ENCODE data around the gene TMEM221. TPM values are rescaled to one million over a fixed set of nuclear protein-coding genes. Genes with fewer than 3 reads are reported as not detected.

Gene TMEM221
- total and polyA plus RNA-seq, 9 of the 15 experiments (the other 6 are each of a cell fraction or from before 2014, with no cell fraction given): 0.06 to 0.35 TPM; not detected in 7

DNA sequence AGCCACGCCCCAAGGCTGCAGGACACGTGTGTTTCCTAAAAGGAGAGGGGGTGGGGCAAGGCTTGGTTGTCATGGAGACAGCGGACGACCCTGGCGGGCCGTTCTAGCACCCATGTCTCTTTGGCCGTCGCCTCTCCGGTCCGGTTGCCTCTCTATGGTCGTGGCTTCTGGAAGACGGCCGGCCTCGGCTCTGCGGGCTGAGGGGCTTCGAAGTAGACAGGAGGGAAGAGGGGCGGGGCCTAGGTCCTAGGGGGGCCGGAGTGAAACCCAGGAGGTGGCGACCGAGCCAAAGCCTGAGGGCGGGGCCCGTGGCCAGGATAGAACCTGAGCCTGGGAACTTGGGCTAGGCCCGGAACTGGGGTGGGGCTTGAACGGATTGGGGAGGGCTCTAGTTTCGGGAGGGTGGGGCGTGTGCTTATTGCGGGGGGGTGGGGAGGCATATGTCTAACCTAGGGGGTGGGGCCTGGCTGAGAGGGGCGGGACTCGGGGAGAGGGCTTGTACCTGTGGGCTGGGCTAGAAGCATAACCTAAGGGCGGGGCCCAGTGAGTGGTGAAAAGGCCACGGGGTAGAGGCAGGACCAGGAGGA is 21.1 kb upstream of the TMEM221 start (continued):
- TF ChIP-seq, protein P1, sequence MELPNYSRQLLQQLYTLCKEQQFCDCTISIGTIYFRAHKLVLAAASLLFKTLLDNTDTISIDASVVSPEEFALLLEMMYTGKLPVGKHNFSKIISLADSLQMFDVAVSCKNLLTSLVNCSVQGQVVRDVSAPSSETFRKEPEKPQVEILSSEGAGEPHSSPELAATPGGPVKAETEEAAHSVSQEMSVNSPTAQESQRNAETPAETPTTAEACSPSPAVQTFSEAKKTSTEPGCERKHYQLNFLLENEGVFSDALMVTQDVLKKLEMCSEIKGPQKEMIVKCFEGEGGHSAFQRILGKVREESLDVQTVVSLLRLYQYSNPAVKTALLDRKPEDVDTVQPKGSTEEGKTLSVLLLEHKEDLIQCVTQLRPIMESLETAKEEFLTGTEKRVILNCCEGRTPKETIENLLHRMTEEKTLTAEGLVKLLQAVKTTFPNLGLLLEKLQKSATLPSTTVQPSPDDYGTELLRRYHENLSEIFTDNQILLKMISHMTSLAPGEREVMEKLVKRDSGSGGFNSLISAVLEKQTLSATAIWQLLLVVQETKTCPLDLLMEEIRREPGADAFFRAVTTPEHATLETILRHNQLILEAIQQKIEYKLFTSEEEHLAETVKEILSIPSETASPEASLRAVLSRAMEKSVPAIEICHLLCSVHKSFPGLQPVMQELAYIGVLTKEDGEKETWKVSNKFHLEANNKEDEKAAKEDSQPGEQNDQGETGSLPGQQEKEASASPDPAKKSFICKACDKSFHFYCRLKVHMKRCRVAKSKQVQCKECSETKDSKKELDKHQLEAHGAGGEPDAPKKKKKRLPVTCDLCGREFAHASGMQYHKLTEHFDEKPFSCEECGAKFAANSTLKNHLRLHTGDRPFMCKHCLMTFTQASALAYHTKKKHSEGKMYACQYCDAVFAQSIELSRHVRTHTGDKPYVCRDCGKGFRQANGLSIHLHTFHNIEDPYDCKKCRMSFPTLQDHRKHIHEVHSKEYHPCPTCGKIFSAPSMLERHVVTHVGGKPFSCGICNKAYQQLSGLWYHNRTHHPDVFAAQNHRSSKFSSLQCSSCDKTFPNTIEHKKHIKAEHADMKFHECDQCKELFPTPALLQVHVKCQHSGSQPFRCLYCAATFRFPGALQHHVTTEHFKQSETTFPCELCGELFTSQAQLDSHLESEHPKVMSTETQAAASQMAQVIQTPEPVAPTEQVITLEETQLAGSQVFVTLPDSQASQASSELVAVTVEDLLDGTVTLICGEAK (IDR thresholded peaks at IDR 0.05): peak; percentile 36; the same call in 1 of the 2 replicates
- TF ChIP-seq, protein P1 (CRISPR knock-in tag; IDR thresholded peaks at IDR 0.05): no peak
- TF ChIP-seq DMBX1 (CRISPR knock-in tag; IDR thresholded peaks at IDR 0.05; ENCODE audit: borderline replicate concordance) (no peak), BHLHE40 (IDR thresholded peaks at IDR 0.05; ENCODE audit: low read length) (peak; percentile 85), RBM34 (IDR thresholded peaks at IDR 0.05; ENCODE audit: borderline replicate concordance, insufficient read depth, low read length) (no peak), NEUROD1 (IDR thresholded peaks at IDR 0.05; ENCODE audit: borderline replicate concordance, low read depth, low read length, partially characterized antibody) (peak; percentile 12), GABPB1 (CRISPR knock-in tag; IDR thresholded peaks at IDR 0.05) (0 out of 2 replicates have a peak, but pooled peaks have one; percentile 18)
- TF ChIP-seq, protein P2, sequence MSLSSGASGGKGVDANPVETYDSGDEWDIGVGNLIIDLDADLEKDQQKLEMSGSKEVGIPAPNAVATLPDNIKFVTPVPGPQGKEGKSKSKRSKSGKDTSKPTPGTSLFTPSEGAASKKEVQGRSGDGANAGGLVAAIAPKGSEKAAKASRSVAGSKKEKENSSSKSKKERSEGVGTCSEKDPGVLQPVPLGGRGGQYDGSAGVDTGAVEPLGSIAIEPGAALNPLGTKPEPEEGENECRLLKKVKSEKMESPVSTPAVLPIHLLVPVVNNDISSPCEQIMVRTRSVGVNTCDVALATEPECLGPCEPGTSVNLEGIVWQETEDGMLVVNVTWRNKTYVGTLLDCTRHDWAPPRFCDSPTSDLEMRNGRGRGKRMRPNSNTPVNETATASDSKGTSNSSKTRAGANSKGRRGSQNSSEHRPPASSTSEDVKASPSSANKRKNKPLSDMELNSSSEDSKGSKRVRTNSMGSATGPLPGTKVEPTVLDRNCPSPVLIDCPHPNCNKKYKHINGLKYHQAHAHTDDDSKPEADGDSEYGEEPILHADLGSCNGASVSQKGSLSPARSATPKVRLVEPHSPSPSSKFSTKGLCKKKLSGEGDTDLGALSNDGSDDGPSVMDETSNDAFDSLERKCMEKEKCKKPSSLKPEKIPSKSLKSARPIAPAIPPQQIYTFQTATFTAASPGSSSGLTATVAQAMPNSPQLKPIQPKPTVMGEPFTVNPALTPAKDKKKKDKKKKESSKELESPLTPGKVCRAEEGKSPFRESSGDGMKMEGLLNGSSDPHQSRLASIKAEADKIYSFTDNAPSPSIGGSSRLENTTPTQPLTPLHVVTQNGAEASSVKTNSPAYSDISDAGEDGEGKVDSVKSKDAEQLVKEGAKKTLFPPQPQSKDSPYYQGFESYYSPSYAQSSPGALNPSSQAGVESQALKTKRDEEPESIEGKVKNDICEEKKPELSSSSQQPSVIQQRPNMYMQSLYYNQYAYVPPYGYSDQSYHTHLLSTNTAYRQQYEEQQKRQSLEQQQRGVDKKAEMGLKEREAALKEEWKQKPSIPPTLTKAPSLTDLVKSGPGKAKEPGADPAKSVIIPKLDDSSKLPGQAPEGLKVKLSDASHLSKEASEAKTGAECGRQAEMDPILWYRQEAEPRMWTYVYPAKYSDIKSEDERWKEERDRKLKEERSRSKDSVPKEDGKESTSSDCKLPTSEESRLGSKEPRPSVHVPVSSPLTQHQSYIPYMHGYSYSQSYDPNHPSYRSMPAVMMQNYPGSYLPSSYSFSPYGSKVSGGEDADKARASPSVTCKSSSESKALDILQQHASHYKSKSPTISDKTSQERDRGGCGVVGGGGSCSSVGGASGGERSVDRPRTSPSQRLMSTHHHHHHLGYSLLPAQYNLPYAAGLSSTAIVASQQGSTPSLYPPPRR (CRISPR knock-in tag; IDR thresholded peaks at IDR 0.05; ENCODE audit: borderline replicate concordance): no peak

Data from K562 (cell line).